GM21619 (cell line): Measurements from ENCODE around the gene BCAS3.

Experiments used
- ATAC-seq: cut with Tn5 transposase; IDR thresholded peaks from one replicate; pipeline ENCODE4 v1.9.1; 2021; ENCODE audit not compliant: unreplicated experiment

Gene BCAS3

DNA sequence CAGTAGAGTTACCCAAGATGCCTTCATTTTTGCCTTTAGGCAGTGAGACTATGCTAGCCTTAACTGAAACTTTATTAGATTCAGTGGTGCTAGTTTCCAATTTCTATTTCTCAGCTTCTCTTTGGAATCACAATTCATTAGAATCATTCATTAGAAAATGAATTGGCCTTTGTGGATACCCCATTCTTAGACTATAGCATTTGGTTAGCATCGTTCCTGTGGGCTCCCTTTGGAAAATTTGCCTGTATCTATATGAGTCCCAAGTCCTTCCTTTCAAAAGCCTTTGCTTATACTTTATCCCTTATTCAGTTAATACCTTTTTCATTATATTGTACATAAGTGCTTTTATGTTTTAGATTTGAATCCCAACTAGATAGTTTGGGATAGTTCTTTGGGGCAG lies 535.0 kb downstream of the BCAS3 start:
- no peak for ATAC-seq

DNA sequence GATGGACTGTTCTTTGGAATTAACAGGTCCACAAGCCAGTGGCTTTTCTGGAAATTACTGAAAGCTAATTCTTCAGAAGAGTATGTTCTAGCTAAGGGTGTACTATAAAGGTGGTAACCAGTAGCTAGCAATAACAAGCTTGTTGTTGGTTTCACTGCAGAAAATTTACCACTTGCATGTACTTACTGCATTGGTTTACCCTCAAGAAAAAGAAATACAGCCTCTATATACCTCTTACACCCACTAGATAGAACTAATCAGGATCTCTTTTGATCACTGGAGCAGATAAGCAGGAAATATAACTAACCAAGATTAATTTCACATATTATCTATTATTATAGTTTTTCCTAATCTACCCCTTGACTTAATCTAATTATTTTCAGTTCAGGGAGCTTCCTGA lies 537.1 kb downstream of the BCAS3 start:
- ATAC-seq, result no peak

DNA sequence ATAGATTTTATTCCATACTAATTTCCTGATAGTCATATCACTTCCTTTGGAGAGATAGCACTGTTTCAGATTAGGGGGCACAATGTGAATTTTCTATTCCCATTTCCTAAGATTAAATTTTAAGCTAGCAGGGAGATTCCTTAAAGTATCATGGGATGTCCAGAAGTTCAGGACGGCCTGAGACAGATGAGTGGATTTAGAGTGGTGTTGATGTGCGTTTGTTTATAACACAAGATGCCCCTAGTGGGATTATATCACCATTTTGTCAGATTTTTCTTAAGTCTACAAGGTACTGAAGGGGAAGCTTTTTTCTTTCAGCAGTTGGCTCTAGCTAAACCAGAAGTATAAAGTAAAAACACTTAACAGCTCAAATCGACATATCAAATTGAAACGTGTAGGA lies 538.4 kb downstream of the BCAS3 start:
- no peak for ATAC-seq

DNA sequence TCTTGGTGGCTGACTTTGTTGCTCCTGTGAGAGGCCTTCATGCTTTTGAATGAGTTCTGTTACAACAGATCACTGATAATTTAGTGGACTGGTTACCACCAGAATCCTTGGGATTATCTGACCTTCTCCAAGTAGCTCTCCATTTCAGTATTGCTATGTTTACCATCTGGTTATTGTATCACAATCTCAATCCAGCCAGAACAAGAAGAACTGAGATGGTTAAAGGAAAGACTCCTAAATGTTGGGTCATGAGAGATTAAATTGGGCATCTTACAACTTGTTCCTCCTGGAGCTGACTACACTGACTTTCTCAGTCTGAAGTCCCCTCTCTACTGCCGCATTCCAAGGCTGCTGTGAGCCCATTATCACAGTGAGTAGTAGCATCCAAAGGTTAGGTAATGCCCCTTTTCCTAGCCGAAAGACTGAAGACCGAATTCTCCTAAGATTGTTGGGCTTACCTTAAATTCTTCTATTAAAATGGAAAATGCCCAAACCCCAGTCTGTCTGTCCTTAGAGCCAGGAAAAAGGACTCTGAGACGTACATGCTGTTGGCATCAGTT lies 540.3 kb downstream of the BCAS3 start:
- no peak for ATAC-seq

DNA sequence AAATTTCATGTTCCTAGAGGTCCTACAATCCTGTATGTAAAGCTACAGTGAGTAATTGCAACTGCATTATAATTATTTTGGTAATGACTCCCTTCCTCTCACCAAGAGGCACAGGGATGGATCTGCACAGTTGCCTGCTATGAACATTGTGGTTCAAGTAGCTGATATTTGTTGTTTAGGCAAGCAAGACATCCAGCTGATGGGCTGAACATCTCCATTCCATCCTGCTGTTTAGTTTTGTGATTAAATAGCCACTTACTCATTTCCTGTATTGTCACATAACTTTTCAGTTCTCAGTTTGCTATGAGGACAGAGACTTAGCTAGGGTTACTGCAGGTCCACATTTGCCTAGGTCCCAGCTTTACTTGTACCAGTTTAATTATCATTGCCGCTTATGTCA lies 540.8 kb downstream of the BCAS3 start:
- ATAC-seq, result no peak

DNA sequence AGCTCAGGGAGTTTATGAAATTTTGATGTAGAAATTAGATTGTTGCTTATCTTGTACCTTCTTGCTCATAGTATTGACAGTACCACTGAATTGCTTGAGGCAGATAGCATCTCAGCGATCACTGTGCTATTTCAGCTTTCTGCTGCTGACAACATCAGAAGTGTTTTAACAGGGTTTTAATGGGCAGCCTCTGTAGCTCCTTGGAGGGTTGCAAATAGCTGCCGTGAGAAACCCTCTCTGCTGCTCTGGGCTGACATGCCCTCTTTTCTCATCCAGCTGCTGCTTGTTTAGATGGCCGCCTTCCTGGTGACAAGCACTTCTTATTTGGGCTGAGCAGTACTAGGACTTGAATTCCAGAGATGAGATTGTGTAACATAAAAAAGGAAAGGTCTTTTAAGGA lies 541.8 kb downstream of the BCAS3 start:
- ATAC-seq, result no peak

DNA sequence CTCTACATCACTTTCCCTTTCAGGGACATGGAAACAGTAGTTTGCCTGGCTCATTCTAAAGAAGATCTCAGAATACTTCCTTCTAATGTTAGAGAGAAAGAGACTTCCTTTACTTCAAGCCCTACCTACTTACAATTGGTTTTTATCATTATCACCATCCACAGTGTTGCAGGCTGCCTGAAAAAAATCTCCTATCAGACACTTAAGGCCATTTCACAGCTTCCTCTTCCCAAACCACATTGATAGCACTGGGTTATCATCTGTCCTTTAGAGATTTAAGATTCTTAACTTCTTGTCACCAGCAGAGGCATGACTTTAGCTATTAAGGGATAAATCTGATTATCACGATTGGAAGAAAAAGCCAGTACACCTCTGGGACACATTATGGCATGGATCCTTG lies 543.5 kb downstream of the BCAS3 start:
- ATAC-seq, result no peak

DNA sequence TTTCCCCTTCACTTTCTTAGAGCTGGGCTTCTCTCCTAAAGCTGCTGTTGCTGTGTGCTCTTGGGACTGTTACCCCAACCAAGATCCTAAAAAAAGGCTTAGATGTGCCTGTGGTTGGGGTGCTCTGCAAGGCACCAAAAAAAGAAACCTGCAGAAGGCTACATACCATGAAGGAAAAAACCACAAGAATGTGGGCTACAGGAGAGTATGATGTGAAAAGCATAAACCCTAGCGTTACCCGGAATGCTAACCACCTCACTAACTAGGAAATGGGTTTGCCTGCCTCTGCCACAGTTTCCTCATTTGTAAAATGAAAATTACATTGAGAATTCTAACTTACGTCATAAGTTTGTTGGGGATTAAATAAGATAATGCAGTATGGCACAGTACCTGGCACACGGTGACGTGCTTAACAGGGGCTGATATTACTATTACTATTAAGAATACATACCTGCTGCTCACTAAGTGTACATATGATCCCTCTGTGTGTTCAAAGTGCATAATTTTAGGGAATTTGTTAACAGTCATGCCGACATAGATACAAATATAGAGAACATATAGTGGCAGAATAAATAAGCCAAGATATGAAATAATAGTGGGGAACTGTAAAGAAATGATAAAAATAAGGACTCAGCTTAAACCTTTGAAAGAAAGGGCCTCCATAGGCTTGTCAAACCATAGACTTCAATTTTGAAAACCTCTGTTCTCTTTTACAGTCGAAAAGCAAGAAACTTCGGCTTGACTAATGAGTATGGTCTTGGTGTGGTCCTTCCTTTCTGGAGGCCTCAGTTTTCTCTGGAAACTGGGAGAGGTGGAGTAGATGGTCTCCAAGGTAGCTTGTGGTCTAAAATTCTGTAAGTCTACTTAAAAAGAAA lies 544.2 kb downstream of the BCAS3 start:
- ATAC-seq, result no peak

DNA sequence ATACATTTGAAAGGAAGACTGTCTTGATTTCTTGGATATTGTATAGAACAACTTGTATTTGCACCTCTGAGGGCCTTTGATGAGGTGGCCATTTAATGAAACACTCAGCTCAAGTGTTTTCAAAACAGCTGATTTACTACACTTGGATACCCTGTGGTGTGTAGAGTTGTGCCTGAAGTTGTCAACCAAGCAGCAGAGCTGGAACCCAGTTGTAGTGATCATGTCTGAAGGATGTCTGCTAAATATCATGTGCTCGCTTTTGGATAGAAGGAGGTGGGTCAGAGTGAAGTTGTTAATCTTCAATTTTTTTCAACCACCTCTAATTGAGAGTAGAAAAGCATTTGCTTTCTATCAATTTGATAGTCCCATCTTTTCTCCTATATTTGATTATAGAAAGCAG lies 546.1 kb downstream of the BCAS3 start:
- ATAC-seq, result no peak

DNA sequence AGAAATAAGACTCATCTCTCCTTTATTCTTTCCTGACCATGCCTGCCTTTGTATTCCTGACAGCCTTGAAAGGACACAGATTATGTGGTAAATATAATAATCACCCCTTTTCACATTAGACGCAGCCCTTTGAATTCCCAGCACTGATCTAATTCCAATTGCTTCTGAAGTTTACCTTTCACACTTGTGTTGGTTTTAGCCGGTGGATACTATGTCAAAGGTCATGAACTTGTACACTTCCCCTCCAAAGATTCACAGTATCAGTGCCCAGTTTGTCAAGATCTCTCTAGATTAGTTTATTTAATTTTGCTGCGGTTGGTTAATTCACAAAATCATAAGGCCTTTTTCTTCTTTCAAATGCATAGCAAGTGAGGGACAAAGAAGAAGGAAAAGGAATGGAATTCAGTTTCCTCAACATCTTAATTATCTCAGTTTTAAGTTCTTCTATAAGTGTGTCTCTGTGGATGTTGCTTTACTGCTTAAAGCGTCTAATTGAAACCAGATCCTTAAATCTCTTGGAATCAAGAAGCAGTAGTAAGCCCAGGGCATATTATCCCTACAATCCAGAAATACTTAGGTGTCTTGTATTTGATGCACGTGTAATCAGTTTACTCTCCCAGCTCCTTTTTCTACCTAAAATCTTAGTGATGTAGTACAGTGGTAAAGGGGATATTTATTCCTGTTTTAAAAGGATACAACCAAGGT lies 547.7 kb downstream of the BCAS3 start:
- no peak for ATAC-seq

DNA sequence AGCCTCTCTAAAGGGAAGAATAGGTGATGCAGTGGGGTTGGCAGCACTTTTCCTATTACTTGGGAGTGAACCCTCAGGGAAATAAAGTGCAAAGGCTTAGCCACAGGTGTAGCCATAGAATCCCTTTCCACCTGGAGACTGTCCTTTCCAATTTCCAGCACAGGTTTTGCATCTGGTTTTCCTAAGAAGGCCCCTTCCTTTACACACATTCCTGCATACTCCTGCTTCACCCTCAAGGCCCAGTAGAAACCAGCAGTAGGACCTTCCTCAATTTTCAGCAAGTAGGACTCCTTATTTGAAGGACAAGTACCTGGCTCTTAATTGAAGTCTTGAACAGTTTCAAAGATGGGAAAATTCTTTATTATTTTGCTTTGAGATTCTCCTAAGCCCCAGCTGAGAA lies 550.2 kb downstream of the BCAS3 start:
- no peak for ATAC-seq

DNA sequence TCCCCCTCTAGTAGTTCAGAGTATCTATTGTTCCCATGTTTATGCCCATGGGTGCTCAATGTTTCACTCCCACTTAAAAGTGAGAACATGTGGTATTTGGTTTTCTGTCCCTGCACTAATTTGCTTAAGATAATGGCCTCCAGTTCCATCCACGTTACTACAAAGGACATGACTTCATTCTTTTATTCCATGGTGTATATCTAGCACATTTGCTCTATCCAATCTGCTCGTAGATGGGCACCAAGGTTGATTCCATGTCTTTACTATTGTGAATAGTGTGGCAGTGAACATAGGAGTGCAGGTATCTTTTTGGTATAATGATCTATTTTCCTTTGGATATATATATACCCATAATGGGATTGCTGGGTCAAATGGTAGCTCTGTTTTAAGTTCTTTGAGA lies 552.8 kb downstream of the BCAS3 start:
- no peak for ATAC-seq

DNA sequence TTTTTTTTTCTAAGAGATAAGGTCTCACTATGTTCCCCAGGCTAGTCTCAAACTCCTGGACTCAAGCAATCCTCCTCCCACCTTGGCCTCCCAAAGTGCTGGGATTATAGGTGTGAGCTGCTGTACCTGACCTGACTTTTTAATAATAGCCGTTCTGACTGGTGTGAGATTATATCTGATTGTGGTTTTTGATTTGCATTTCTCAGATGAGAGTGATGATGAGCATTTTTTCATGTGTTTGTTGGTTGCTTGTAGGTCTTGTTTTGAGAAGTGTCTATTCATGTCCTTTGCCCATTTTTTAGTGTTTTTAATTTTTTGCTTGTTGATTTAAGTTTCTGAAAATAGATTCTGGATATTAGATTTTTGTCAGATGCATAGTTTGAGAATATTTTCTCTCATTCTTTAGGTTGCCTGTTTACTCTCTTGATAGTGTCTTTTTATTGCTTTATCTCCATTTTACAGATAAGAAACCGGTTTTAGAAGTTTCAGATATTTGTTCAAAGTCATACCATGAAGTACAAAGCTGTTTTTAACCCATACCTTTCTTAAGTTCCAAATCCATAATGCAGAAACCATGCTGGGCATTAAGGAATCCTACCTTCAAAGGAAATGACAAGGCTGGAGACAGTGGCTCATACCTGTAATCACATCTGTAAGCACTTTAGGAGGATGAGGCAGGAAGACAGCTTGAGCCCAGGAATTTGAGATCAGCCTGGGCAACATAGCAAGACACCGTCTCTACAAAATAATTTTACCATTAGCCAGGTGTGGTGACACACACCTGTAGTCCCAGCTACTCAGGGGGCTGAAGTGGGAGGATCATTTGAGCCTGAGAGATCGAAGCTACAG lies 553.5 kb downstream of the BCAS3 start:
- ATAC-seq, result no peak

DNA sequence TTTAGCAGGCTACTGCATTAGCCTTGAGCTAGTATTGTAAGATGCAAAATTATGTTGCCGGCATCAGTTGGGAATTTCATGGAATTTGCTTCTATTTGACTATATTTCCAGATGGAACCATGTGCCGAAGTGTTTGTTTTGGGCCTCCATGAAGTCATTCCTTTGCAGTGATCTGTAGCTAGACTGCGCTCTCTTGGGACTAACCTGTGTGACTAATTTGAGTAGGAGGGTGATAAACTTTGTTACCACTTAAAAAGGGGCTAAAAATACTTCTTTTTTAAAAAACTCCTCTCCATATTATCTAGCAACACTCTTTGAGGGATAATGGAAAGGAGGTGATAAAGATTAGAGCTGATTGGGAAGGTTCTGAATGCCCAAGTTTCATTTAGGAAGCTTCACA lies 555.2 kb downstream of the BCAS3 start:
- no peak for ATAC-seq

DNA sequence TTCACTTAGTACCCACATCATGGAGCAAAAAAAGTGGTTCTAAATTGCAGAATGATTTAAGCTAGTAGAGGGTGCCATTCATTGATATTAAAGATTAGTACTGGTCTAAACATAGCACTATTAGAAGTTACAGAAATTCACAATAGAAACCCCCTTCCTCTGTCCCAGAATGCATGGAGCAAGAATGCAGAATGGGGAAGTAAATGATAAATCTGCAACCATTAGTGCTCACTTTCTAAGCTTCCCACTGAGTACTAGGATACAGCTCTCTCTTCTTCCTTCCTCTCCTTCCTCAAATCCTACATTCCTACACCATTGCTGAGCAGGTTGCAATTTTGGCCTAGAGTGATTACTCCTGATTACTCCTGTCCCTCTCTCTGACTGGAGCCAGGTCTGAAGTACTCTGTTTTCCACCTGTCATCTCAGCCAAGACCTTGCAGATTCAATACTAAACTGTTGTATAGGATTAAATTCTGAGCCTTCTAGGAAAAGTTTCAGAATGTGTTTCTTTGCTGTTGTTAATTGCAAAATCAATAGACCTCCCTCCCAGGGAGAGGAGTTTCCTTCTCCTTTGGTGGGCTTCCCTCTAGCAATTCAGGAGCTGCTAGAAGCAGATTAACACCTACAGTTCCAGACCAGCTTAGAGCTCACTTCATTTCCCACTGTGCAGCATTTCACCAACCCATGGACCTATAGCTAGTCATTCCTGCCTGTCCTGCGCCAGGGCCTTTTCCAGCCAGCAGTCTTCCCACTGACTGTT lies 556.5 kb downstream of the BCAS3 start:
- ATAC-seq, result no peak

DNA sequence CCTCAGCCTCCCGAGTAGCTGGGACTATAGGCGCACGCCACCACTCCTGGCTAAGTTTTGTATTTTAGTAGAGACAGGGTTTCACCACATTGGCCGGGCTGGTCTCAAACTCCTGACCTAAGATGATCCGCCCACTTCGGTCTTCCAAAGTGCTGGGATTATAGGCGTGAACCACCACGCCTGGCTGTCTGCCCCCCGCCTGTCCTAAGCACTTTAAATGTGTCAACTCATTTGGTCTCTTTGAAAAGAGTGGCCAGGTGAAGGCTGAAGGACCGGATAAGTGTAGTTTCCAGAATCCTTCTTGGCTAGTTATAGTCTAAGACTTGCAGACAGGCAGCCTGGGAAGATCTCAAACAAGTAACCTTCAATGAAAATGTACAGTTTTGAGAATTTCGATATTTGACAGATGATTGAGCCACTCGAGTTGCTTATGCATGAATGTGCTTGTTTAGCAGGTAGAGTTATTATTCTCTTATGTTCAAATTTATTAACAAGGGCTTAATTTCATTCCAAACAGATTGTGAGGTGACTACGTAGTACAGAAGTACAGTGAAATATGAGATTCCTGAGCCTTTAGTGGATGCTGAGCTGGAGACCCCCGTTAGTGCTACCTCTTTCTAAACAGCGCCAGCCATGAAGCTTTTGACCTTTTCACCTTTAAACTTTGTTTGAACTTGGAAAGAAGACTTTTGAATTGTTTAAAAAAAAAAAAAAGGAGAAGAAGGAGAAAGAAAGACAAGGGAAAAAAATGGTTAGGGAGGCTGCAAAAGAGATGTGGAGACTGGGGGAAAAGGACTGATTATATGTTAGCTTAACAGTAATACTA lies 557.6 kb downstream of the BCAS3 start:
- ATAC-seq, result no peak

DNA sequence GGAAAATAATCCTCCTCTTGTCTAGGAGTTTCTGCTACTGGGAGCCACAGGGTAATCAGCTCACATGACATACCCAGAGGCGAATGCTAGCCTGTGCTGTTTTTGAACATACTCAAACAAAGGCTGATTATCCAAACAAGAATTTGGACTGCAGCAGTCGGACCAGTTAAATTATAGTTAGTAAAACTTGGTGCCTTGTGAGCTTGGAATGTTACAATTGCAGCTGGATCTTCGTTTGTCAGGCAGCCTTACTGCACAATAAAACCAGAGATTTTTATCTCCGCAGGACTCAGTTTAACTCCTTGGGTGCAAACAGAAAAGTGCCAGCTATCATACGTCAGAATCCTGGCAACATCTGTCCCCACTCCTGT lies 558.2 kb downstream of the BCAS3 start:
- no peak for ATAC-seq

DNA sequence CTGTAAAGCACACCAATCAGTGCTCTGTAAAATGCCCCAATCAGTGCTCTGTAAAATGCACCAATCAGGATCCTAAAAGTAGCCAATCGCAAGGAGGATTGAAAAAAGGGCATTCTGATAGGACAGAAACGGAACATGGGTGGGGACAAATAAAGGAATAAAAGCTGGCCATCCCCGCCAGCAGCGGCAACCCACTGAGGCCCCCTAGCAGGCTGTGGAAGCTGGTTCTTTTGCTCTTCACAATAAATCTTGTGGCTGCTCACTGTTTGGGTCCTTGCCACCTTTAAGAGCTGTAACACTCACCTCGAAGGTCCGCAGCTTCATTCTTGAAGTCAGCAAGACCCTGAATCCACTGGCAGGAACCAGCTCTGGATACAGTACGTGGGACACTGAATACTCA lies 559.6 kb downstream of the BCAS3 start:
- ATAC-seq, result no peak

DNA sequence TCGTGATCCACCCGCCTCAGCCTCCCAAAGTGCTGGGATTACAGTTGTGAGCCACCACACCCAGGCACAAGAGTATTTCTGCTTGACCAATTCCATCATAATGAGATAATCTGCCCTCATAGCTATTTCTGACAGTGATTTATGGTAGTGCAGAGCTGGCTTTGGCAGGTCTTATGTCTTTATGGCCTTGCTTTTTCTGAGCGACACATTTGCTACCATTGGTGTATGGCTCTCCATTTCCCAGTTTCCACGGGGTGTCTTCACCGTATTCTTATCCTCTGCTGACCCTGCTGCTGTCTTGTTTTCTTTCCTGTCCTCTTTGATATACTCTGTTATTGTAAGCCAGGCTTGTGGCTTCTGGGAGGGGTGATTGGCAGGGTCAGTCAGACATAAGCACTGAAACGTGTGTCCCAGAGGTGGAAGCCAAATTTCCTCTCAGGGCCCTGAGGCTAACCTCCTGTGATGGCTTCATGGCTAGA lies 560.8 kb downstream of the BCAS3 start:
- no peak for ATAC-seq

DNA sequence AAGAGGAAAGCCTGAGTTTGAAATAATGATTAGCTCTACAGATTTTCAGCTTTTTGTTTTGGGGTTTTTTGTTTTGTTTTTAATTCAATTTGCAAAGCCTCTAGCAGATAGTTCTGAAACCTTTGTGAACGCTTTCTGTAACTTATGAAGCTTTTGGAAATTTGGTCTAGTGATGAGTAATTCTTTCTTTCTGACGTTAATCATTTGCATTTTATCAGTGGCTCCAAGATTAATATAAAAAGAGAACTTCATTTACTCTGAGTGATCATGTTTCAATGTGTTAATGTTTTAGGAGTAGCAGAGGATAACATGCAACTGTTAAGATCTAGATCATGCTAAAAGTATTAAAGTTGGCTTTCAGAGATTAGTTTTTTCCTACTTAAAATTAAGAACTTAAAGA lies 561.7 kb downstream of the BCAS3 start:
- ATAC-seq, result no peak
